Vagina (tissue), 2 donors: Measurements from ENCODE around the gene PIP4K2C.

Source experiments
- CTCF ChIP-seq, 3 experiments: fragments of 450-650 bp in 2 of 3; fragments of 200-600 bp in 1 of 3; sonication (generic) in 1 of 3; IDR thresholded peaks; one replicate each; pipeline ENCODE4 v1.5.1; 2017 to 2019; ENCODE audit warnings: antibody characterized with exemption in 3 of 3, mild to moderate bottlenecking in 2 of 3, moderate library complexity in 2 of 3
- POLR2A ChIP-seq, 2 donors: fragments of 450-650 bp; IDR thresholded peaks; one replicate each; pipeline ENCODE4 v1.6.1; 2017; ENCODE audit warnings: antibody characterized with exemption in 2 of 2, mild to moderate bottlenecking in 2 of 2, moderate library complexity in 2 of 2
- POLR2AphosphoS5 ChIP-seq, 2 donors: sonication (generic); formaldehyde crosslinking; IDR thresholded peaks; one replicate each; pipeline ENCODE4 v1.9.0; 2017; ENCODE audit warnings: antibody characterized with exemption in 2 of 2, mild to moderate bottlenecking in 2 of 2, low read depth in 1 of 2; ENCODE audit not compliant: insufficient read depth in 1 of 2

GRCh38 chr12:57582440-57582839 is 8.6 kb upstream of the PIP4K2C start:
- no peak for TF ChIP-seq CTCF (IDR thresholded peaks at IDR 0.05)
- no peak for TF ChIP-seq POLR2AphosphoS5 (IDR thresholded peaks at IDR 0.05; ENCODE audit: insufficient read depth in 1 of 2, low read depth in 1 of 2)
- no peak for TF ChIP-seq POLR2A (IDR thresholded peaks at IDR 0.05)
